ENCODE measurements around the gene RALGAPA2. TPM values are rescaled to one million over a fixed set of nuclear protein-coding genes. Genes with fewer than 3 reads are reported as not detected.

Gene RALGAPA2
- polyA plus RNA-seq, 1 donor from 2014 or later = 21.8 TPM

- TF ChIP-seq RAD21 (conservative IDR thresholded peaks at IDR 0.05) (no peak), CTCF (IDR thresholded peaks at IDR 0.05; ENCODE audit: poor library complexity, severe bottlenecking) (no peak), POLR2AphosphoS5 (IDR thresholded peaks at IDR 0.05) (no peak), SMC3 (conservative IDR thresholded peaks at IDR 0.05; ENCODE audit: poor library complexity) (no peak), MXI1 (conservative IDR thresholded peaks at IDR 0.05; ENCODE audit: poor library complexity, severe bottlenecking) (no peak), TAF1 (IDR thresholded peaks at IDR 0.05; ENCODE audit: low read depth) (no peak), EP300 (conservative IDR thresholded peaks at IDR 0.05; ENCODE audit: poor library complexity, severe bottlenecking) (no peak), EZH2 (IDR thresholded peaks at IDR 0.05; ENCODE audit: borderline replicate concordance, insufficient read depth, low read length, poor library complexity, severe bottlenecking) (no peak), REST (IDR thresholded peaks at IDR 0.05; ENCODE audit: borderline replicate concordance) (no peak)
- H3K4me2 ChIP-seq (ENCODE audit: low read length) = no peak overlapping the region
- no peaks in the 10 kb centered on the region for H3K27me3 ChIP-seq (ENCODE audit: insufficient read depth, low read depth, low read length)
- H3K9me3 ChIP-seq (ENCODE audit: low read length) = no peaks in the 10 kb centered on the region
- no peaks in the 10 kb centered on the region for H3K9me2 ChIP-seq (ENCODE audit: insufficient read depth, low read length)
- no peaks in the 10 kb centered on the region for H4K20me1 ChIP-seq (ENCODE audit: insufficient read depth)
- H2AFZ ChIP-seq (ENCODE audit: low read depth, low read length) = no peak overlapping the region
- no peaks in the 10 kb centered on the region for H3F3A ChIP-seq (ENCODE audit: insufficient read depth, low read length, poor library complexity, severe bottlenecking)
- no peak overlapping the region for H3K9ac ChIP-seq (ENCODE audit: low read length)
- H3K79me2 ChIP-seq (replicated peaks; ENCODE audit: insufficient read depth, low read length) = no peaks in the 10 kb centered on the region
- H3K27ac ChIP-seq (ENCODE audit: low read length) = no peak overlapping the region
- H3K36me3 ChIP-seq (ENCODE audit: insufficient read depth, low read length) = no peaks in the 10 kb centered on the region
- no peak overlapping the region for H3K4me3 ChIP-seq (ENCODE audit: low read length)
Observed at GRCh38 chr20:20446425-20447015, 265.9 kb downstream of the RALGAPA2 start.

GRCh38 chr20:20446001-20446400, 266.4 kb downstream of the RALGAPA2 start:
- Histone ChIP-seq H3K4me2 (ENCODE audit: low read length) (no peak overlapping the region), H3K4me3 (ENCODE audit: low read length) (no peak overlapping the region), H3K27ac (ENCODE audit: low read length) (no peak overlapping the region), H2AFZ (ENCODE audit: low read depth, low read length) (no peak overlapping the region), H3K9me2 (ENCODE audit: insufficient read depth, low read length) (no peaks in the 10 kb centered on the region), H3K9me3 (ENCODE audit: low read length) (no peaks in the 10 kb centered on the region), H3K36me3 (ENCODE audit: insufficient read depth, low read length) (no peaks in the 10 kb centered on the region), H3K9ac (ENCODE audit: low read length) (no peak overlapping the region), H3K79me2 (replicated peaks; ENCODE audit: insufficient read depth, low read length) (no peaks in the 10 kb centered on the region), H3F3A (ENCODE audit: insufficient read depth, low read length, poor library complexity, severe bottlenecking) (no peaks in the 10 kb centered on the region), H4K20me1 (ENCODE audit: insufficient read depth) (no peaks in the 10 kb centered on the region), H3K27me3 (ENCODE audit: insufficient read depth, low read depth, low read length) (no peaks in the 10 kb centered on the region)
- TF ChIP-seq MXI1 (conservative IDR thresholded peaks at IDR 0.05; ENCODE audit: poor library complexity, severe bottlenecking) = no peak
- TF ChIP-seq POLR2AphosphoS5 (IDR thresholded peaks at IDR 0.05) = no peak
- TF ChIP-seq CTCF (IDR thresholded peaks at IDR 0.05; ENCODE audit: poor library complexity, severe bottlenecking) = no peak
- no peak for TF ChIP-seq EZH2 (IDR thresholded peaks at IDR 0.05; ENCODE audit: borderline replicate concordance, insufficient read depth, low read length, poor library complexity, severe bottlenecking)
- TF ChIP-seq REST (IDR thresholded peaks at IDR 0.05; ENCODE audit: borderline replicate concordance) = no peak
- no peak for TF ChIP-seq TAF1 (IDR thresholded peaks at IDR 0.05; ENCODE audit: low read depth)
- TF ChIP-seq RAD21 (conservative IDR thresholded peaks at IDR 0.05) = no peak
- no peak for TF ChIP-seq SMC3 (conservative IDR thresholded peaks at IDR 0.05; ENCODE audit: poor library complexity)
- no peak for TF ChIP-seq EP300 (conservative IDR thresholded peaks at IDR 0.05; ENCODE audit: poor library complexity, severe bottlenecking)

Data from neural cell (in vitro differentiated cells).